Fibroblast of mammary gland (primary cell): ENCODE data around the gene SUMF1.

Experiments used
- DNase-seq: peaks from one replicate; pipeline ENCODE4 v3.0.0-alpha.2; 2010; ENCODE audit warnings: low read depth
- H3K4me3 ChIP-seq: 2 replicates; pipeline ENCODE4 v1.5.1; 2011; ENCODE audit warnings: low read depth, mild to moderate bottlenecking, low read length, moderate library complexity; ENCODE audit not compliant: control insufficient read depth
- CTCF ChIP-seq: conservative IDR thresholded peaks from 2 replicates; pipeline ENCODE4 v1.5.1; 2011; ENCODE audit warnings: low read depth, low read length, inconsistent platforms; ENCODE audit not compliant: control insufficient read depth, insufficient read depth

SUMF1 gene

GRCh38 chr3:4448187-4448586 lies 18.9 kb downstream of the SUMF1 start:
- DNase-seq: no peak
- no peak overlapping the region for H3K4me3 ChIP-seq
- TF ChIP-seq CTCF: no peak

- no peak for DNase-seq
- H3K4me3 ChIP-seq: no peak overlapping the region
- TF ChIP-seq CTCF: no peak
Observed at GRCh38 chr3:4447295-4447999, 19.6 kb downstream of the SUMF1 start.

GRCh38 chr3:4440951-4441350 lies 26.1 kb downstream of the SUMF1 start:
- no peak for TF ChIP-seq CTCF
- no peak overlapping the region for H3K4me3 ChIP-seq

GRCh38 chr3:4438296-4438695 lies 28.8 kb downstream of the SUMF1 start:
- TF ChIP-seq CTCF: no peak
- no peak for DNase-seq
- H3K4me3 ChIP-seq: no peak overlapping the region

More at GRCh38 chr3:4440951-4441350, 26.1 kb downstream of the SUMF1 start:
- no peak for DNase-seq

- no peak overlapping the region for H3K4me3 ChIP-seq
- no peak for DNase-seq
- TF ChIP-seq CTCF: no peak
Observed at GRCh38 chr3:4432259-4432658, 34.8 kb downstream of the SUMF1 start.

- no peak for TF ChIP-seq CTCF
- no peak overlapping the region for H3K4me3 ChIP-seq
- DNase-seq: no peak
Observed at GRCh38 chr3:4429648-4430350, 37.3 kb downstream of the SUMF1 start.
